GM18520 (cell line): ENCODE measurements around the gene RIPK1.
"Not testable (repeated sequence)": the region's sequence is repeated elsewhere in the genome, so short reads cannot be mapped to it uniquely, and the experiment has no call there.

Source experiments
- ATAC-seq: cut with Tn5 transposase; IDR thresholded peaks from one replicate; pipeline ENCODE4 v1.9.1; 2021; ENCODE audit not compliant: unreplicated experiment

RIPK1 gene

GRCh38 chr6:3068329-3069214 lies at the start of gene RIPK1:
TSS of gene RIPK1 (plus strand) at chr6:3068494. CDS start at chr6:3076824, 8,330 bp downstream.
- ATAC-seq, result peak; percentile 73

GRCh38 chr6:3019065-3019464 lies 49.2 kb upstream of the RIPK1 start:
- no peak for ATAC-seq

- no peak for ATAC-seq
Observed at GRCh38 chr6:3019749-3020320, 48.5 kb upstream of the RIPK1 start.

- ATAC-seq, result not testable (repeated sequence)
Observed at GRCh38 chr6:3020976-3021598, 47.2 kb upstream of the RIPK1 start.

GRCh38 chr6:3022765-3023662 lies 45.3 kb upstream of the RIPK1 start:
- ATAC-seq, result no peak

GRCh38 chr6:3023663-3024483 lies 44.4 kb upstream of the RIPK1 start:
- ATAC-seq, result peak; percentile 79

- ATAC-seq, result peak; percentile 59
Observed at GRCh38 chr6:3026791-3027626, 41.3 kb upstream of the RIPK1 start.

- not testable (repeated sequence) for ATAC-seq
Observed at GRCh38 chr6:3028156-3028555, 40.1 kb upstream of the RIPK1 start.

GRCh38 chr6:3031857-3032640 lies 36.2 kb upstream of the RIPK1 start:
- ATAC-seq, result no peak

- no peak for ATAC-seq
Observed at GRCh38 chr6:3032986-3033385, 35.3 kb upstream of the RIPK1 start.

- ATAC-seq, result no peak
Observed at GRCh38 chr6:3033652-3034051, 34.6 kb upstream of the RIPK1 start.

- ATAC-seq, result no peak
Observed at GRCh38 chr6:3035397-3035796, 32.9 kb upstream of the RIPK1 start.

- no peak for ATAC-seq
Observed at GRCh38 chr6:3036861-3037637, 31.2 kb upstream of the RIPK1 start.

GRCh38 chr6:3037638-3038365 lies 30.5 kb upstream of the RIPK1 start:
- no peak for ATAC-seq

- ATAC-seq, result no peak
Observed at GRCh38 chr6:3039384-3039783, 28.9 kb upstream of the RIPK1 start.

- no peak for ATAC-seq
Observed at GRCh38 chr6:3041147-3041546, 27.1 kb upstream of the RIPK1 start.

GRCh38 chr6:3041606-3042005 lies 26.7 kb upstream of the RIPK1 start:
- no peak for ATAC-seq
